Activated effector memory CD4-positive, alpha-beta T cell treated with Interleukin-2 at 50 U/mL for 16 hours (primary cell): ENCODE data around the gene MAGOHB.
"Not testable (repeated sequence)": the region's sequence is repeated elsewhere in the genome, so short reads cannot be mapped to it uniquely, and the experiment has no call there.

Experiments
- DNase-seq: peaks from one replicate; pipeline ENCODE4 v3.0.0-alpha.2; 2020

MAGOHB gene

GRCh38 chr12:10611258-10611657 lies 2.2 kb downstream of the MAGOHB start:
- DNase-seq, result not testable (repeated sequence)

DNA sequence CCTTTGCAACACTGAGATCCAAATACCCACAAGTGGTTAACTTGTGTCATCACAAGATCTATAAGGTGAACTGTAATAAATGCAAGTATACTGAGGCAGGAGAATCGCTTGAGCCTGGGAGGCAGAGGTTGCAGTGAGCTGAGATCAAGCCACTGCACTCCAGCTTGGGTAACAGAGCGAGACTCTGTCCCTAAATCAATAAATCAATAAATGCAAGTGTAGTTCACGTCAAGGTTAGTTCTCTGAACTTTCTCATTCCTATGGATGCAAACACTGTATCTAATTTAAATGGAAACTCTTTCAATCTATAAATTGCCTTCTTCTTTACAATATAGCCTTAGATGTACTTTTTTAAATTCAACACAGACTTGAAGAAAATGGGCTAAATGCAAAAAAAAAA lies 3.2 kb downstream of the MAGOHB start:
- no peak for DNase-seq

DNA sequence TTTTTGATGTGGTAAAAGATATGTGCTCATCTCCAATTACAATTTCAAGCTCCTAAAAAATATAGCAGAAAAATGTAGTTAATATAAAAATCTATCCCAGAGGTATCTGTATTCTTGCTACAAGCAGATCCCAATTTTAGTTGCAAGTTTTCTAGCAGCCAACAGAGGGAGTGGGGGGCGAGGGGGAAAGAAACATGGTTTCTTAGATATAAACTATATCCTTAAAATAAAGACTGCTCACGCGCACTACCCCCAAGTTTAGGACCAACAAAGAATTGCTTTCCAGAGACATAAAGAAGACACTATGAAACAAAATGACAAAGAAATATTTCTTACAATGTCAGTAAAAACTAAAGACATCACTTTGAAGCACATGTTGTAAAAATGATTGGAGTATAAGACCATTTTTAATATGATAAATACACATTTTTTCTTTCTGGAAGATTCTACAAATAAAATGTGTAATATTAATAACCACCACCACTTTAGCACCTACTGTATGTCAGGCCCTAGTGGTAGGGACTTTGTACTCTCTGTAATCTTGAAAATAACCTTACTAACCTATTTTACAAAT lies 5.4 kb downstream of the MAGOHB start:
- no peak for DNase-seq

GRCh38 chr12:10601860-10602259 lies 11.5 kb downstream of the MAGOHB start:
- no peak for DNase-seq

DNA sequence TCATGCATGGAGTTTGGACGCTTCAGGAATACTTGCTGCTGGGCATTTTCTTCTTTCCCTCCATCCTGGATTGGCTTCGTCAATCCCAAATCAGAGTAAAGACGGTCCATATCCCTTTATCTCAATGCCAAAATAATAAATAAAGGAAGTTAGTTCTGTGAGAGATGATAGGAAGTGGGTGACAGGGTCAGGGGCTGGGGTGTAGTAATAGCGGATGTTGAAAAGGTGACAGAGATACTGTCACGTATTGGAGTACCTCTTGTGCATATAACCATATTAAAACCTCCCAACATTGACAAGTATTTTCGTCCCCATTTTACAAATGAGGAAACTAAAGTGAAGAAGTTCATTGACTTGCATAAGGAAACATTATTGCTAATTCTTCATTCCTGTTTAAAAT lies 12.4 kb downstream of the MAGOHB start:
- DNase-seq, result no peak

DNA sequence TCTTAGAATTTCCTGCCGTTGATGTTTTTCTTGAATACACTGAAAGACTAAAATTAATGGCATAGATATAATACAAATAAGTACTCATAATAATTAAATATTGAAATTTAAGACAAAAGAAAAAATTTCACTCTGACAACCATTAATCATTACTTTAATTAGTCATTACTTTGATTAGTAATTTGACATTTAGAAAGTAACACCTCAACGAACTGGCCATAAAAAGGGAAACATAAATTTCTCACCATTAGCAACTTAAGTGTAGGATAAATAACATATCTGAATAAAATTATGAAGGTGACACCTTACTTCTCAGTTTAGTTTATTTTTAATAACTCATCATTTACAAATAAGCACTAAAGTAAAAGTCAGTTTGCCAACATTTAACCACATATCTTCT lies 17.5 kb downstream of the MAGOHB start:
- no peak for DNase-seq

DNA sequence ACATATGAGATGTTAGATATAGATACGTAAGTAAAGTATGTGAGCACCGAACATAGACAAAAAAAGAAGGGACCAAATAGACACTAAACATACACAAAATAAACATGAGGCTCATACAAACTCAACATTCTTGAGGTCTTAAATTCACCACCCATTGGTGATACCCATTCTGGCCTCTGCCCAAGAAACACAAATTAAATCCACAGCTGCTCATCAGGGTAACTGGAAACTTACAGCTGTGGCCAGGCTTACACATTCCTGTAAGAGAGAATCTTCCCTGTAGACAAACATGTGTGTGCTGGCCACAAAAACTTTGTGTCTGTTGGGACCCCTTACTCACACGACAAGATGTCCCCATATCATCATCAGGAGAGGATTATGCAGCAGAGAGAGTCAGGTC lies 22.4 kb downstream of the MAGOHB start:
- DNase-seq, result no peak

GRCh38 chr12:10584415-10584814 lies 29.0 kb downstream of the MAGOHB start:
- no peak for DNase-seq

GRCh38 chr12:10582704-10583103 lies 30.7 kb downstream of the MAGOHB start:
- DNase-seq, result no peak

DNA sequence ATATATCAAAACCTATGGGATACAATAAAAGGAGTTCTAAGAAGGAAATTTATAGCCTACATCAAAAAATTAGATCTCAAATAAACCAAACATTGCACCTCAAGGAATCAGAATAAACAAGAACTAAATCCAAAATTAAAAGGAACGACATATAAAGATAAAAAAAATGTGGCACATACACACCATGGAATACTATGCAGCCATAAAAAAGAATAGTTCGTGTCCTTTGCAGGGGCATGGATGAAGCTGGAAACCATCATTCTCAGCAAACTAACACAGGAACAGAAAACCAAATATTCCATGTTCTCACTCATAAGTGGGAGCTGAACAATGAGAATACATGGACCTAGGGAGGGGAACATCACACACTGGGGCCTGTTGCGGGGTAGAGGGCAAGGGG lies 31.3 kb downstream of the MAGOHB start:
- not testable (repeated sequence) for DNase-seq

DNA sequence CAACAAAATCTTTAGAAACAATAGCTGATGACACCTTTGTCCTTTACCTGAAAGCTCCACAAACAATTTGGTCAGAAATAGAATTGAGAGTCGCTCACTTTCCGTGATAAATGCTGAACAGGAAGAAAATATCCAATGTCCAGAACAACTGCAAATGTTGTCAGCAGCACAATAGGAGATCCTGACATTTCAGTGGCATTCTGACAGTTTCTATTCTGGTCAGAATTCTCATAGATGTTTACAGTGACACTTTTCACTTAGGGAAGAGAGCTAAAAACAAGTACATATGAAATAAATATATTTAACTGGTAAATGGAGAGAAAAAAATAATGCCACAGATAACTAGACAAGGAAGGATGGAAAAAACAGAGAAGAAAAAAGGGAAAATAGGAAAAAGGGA lies 39.1 kb downstream of the MAGOHB start:
- no peak for DNase-seq

- not testable (repeated sequence) for DNase-seq
Observed at GRCh38 chr12:10572021-10572490, 41.4 kb downstream of the MAGOHB start.

DNA sequence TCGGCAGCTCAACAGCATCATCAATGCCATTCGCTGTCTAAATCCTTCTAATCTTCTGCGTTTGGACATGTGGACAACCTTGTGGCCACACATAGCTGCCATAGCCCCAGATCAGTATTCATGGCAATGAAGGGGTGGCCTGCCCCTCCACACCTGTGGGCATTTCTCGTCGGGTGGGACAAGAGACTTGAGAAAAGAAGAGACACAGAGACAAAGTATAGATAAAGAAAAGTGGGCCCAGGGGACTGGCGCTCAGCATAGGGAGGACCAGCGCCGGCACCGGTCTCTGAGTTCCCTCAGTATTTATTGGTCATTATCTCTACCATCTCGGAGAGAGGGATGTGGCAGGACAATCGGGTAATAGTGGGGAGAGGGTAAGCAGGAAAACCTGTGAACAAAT lies 42.3 kb downstream of the MAGOHB start:
- DNase-seq, result no peak

- no peak for DNase-seq
Observed at GRCh38 chr12:10567813-10568212, 45.6 kb downstream of the MAGOHB start.

- DNase-seq, result no peak
Observed at GRCh38 chr12:10563966-10564365, 49.4 kb downstream of the MAGOHB start.

DNA sequence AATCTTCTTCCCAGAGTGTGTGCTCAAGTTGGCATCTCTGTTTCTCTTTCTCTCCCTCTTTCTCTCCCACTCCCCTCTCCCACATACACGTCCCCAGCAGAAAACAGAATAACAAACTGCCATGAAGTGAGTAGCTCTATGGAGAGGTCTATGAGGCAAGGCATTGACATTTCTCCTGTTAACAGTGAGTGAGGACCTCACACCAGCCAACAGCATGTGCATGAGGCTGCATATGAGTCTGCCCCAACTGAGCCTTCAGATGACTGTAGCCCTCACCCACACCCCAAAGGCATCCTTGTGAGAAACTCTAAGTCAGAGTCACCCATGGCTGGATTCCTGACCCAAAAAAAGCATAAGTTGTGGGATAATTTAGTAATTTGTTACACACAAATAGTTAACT lies 50.4 kb downstream of the MAGOHB start:
- no peak for DNase-seq

DNA sequence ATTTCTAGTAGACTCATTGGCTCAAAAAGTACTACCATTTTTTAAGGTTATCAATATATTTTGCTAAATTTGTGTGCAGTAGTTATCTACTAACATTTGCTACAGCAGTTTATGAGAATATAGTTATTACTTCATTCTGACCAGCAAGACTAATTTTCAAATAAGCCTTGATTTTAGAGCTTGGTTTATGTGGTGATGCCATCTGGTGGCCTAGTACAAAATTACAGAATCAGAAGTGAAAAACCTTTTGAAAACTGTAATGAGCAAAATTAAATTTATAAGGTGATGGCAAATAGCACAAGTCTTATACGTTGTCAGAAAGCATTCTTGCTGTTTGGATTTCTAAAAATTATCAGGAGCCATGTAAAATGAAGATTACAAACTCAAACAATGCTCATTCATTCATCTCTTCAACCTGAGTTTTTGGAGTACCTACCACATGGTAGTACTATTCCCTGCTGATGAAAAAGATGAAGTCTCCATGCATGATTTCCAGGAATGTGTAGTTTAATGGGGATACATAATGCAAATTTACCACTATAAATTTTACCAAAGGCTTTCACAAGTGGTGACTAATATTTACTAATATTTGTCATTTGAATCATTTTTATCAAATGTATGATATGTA lies 51.0 kb downstream of the MAGOHB start:
- DNase-seq, result no peak

DNA sequence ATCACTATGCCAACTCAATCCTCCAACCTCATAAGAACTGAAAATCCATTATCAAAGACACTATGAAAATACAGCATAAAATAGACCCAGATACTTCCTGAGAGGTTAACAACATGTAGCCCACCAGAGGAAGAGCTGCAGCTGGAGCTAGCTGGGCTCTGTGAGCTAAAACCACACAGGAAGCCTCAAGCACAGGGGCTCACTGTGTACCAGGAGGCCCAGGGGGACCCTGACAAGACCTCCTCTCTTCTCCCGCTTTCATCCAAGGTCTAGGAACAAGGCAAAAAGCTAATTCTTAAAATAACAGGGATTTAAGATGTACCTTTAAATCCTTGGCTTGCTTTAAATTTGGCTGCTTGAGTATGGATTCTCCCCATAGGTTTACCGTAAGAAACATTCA lies 54.2 kb downstream of the MAGOHB start:
- DNase-seq, result no peak

DNA sequence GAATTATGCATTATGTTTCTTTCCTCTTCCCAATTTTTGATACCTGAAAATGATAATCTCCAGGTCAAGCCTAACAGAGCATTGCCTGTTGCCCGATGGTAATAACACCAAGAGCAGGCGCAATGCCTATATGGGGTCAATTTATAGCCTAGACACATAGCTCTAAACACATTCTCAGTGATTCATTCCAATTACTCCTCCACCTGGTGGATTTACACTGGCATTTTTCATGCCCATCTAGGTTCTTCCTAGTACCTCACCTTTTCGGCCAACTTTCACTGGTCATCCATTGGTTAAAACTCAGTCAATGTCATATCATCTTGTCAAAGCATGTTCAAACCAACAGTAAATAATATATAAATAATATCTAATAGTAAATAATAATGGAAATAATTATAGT lies 54.6 kb downstream of the MAGOHB start:
- DNase-seq, result no peak

- no peak for DNase-seq
Observed at GRCh38 chr12:10558301-10558700, 55.1 kb downstream of the MAGOHB start.

GRCh38 chr12:10557766-10558165 lies 55.6 kb downstream of the MAGOHB start:
- no peak for DNase-seq

DNA sequence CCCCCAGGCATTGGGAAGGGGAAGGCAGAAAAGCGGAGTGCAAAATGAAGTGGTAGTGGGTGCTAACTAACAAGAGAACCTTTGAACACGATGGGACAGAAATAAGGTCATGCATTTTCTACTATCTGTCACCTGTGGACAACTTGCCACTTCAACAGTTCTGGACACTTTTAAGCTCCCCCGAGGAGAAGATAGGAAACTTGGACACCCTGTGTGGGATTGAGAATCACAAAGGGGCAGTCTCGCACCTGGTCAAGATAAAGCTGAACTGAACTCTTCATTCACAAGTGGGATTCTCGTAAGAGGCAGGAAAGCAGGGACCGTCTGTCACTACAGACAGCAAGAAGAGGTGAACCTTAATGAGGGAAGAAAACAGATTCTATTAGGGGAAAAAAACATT lies 56.1 kb downstream of the MAGOHB start:
- DNase-seq, result no peak

DNA sequence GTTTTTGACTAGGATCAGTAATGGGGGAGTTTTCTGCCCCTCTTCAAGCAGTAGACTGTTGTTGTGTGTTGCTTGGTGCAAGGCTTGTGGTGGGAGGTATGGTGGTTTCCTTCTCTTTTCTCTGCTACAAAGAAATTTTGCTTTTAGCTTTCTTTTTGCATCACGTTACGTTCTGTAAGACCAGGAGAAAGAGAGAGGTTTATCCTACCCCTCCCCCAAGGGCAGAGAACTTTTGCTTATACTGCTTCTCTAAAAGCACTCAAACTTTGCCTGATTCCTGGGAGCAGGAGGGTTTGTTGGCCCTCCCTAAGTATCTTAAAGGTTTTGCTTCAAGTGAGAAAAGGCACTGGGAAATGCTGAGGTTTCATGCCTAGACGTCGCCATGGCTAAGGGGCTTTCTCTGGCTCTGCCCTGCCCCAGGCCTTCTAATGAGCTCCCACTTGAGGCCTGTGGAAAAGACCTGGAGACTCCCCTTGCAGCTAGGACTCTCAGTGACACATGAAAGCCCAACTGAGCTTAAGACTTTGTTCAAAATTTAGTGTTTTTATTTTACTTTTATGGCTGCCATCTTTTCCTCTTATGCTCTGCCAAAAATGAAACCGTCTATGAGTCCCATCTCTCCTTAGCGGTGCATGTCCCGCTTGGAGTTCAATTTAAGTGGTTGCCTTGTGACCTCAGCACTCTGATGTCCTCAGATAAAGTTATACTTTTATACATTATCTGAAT lies 58.5 kb downstream of the MAGOHB start:
- no peak for DNase-seq

- DNase-seq, result no peak
Observed at GRCh38 chr12:10554228-10554755, 59.1 kb downstream of the MAGOHB start.
